Right cardiac atrium (tissue), 5 donors: ENCODE data around the gene SIAH2. TPM values are rescaled to one million over a fixed set of nuclear protein-coding genes. Genes with fewer than 3 reads are reported as not detected.

ENCODE experiments used
- ATAC-seq, 2 donors: fragments of 200-7000 bp; cut with Tn5 transposase; one replicate each; pipeline versions ENCODE4 v1.8.0 to v1.9.1; 2020; ENCODE audit warnings: moderate library complexity in 2 of 2, mild to moderate bottlenecking in 1 of 2
- DNase-seq, 3 donors: peaks; one replicate each; pipeline ENCODE4 v3.0.0-alpha.2; 2020
- H3K27ac ChIP-seq: one replicate; pipeline ENCODE4 v1.5.1; 2013; ENCODE audit warnings: mild to moderate bottlenecking, low read length, control low read depth, moderate library complexity
- H3K27me3 ChIP-seq: one replicate; pipeline ENCODE4 v1.6.1; 2013; ENCODE audit not compliant: control insufficient read depth, insufficient read depth
- H3K4me1 ChIP-seq: one replicate; pipeline ENCODE4 v1.6.1; 2013; ENCODE audit warnings: low read length; ENCODE audit not compliant: control insufficient read depth, insufficient read depth
- H3K4me3 ChIP-seq: one replicate; pipeline ENCODE4 v1.5.1; 2013; ENCODE audit warnings: low read length, control low read depth
- H3K9me3 ChIP-seq: one replicate; pipeline ENCODE4 v1.6.1; 2013; ENCODE audit warnings: low read length; ENCODE audit not compliant: control insufficient read depth
- WGBS: extraction: QIAGEN DNeasy Blood & Tissue Kit; methylation state at CpG from one replicate; pipeline ENCODE4 v1.1.7; 2013; 5-methylcytosine and 5-hydroxymethylcytosine counted together
- intact Hi-C, 4 donors: fragments of 100-400 bp; cut with DNase I; formaldehyde crosslinking; loops; one replicate each; pipeline versions ENCODE4 v1.11.0 to v1.14.0; 2022 to 2023
- polyA plus RNA-seq: library from polyadenylated mRNA; stranded (reverse); fragments of 200-250 nt; gene quantifications from one replicate; pipeline ENCODE4 v1.2.3, GENCODE V29; 2013
- total RNA-seq, 4 donors: library from RNA; stranded (reverse); fragmentation: NEBNext Ultra II Directional; extraction: Animal tissue kit (Norgen Biotek cat#: 25700); gene quantifications; one replicate each; pipeline ENCODE4 v1.2.1, GENCODE V29; 2021
- donor health status: healthy with polysubstance abuse.
- donor health status: DM: no; HTN: yes; CAD: no.
- donor health status: DM: no; HTN: no; CAD: no.
- donor health status: DM: no; HTN: yes; CAD: no; lungs with severe emphysema.
- donor health status: DM: yes; HTN: yes; CAD: no.

The SIAH2 gene
- total and polyA plus RNA-seq, 5 donors: 9.9 to 18.6 (median 17.9) TPM

DNA sequence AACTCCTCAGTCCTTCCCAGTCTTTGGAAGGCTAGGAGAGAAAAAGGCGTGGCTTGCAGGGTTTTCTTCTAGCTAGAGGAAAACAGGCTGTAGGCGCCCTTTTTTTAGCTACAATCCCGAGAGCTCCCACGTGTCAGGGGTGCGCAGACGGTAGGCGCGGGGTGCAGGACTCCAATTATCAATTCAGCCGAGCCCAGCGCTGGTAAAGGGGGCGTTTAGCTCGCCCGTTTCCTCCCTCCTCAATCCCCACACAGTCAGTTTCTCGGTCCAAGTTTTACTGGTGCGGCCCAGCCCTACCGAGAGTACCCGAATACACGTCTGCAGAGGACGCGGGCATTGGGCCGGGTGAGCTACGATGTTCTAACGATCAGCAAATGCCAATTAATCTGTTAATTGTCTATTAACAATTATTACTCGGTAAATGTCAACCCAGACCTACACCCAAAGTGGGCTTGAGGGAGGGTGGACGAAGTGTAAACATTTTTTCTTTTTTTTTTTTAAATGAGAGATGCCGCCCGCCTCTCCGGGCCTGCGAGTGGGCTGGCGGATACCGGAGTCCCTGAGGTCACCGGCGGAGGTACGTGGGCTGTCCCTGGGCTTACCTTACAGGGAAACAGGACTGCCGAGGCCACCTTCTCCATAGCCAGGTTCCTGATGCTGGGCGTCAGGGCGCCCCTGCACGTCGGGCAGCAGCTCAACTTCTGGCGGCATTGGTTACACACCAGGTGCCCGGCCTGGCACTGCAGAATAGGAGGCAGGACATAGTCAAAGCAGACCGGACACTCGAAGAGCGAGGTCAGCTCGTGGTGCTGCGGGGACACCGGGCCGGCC lies 923 bp downstream of the SIAH2 start:
- intact Hi-C loops: no loop called here
- H3K4me3 ChIP-seq: peak overlapping the region; percentile 93
- WGBS: under 1% methylated on average over 48 of the region's 48 CpGs
- no peaks in the 10 kb centered on the region for H3K4me1 ChIP-seq
- ATAC-seq: peak; percentile 3 to 4
- no peaks in the 10 kb centered on the region for H3K27me3 ChIP-seq
- H3K27ac ChIP-seq: peak overlapping the region; percentile 98
- H3K9me3 ChIP-seq: no peaks in the 10 kb centered on the region
- peak; percentile 37 to 72 (median 70) for DNase-seq

- 52% methylated on average over 6 of the region's 6 CpGs for WGBS
- Histone ChIP-seq H3K27me3 (no peaks in the 10 kb centered on the region), H3K4me1 (peaks cover 7% of the 10 kb centered on the region), H3K27ac (no peak overlapping the region), H3K4me3 (peak overlapping the region; percentile 93), H3K9me3 (no peaks in the 10 kb centered on the region)
- intact Hi-C loops: no loop called here
- DNase-seq (no peak), ATAC-seq (no peak)
Measured at GRCh38 chr3:150760431-150761200, 2.4 kb downstream of the SIAH2 start.

DNA sequence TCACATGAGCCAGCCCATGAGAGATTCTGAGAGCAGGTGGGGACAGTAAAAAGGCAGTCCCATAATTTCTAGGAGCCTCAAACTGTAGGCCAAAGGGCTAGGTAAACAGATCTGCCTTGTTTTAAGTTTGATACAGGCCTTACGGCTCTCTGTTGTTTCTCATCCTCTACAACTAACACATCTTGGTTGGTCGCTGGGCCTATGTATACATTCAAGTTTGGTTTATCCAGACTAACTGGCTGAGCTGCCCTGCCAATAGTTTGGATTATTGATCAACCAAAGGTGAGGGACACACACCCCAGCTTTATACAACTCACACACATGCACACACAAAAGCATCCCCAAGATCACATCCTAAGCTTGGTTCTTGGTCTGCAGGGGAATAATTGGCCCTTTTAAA lies 3.0 kb downstream of the SIAH2 start:
- 76% methylated on average over 2 of the region's 2 CpGs for WGBS
- Histone ChIP-seq H3K27me3 (no peaks in the 10 kb centered on the region), H3K4me3 (peak overlapping the region; percentile 93), H3K4me1 (peaks cover 8% of the 10 kb centered on the region), H3K9me3 (no peaks in the 10 kb centered on the region), H3K27ac (peak overlapping the region; percentile 25)
- intact Hi-C loops: no loop called here
- ATAC-seq (no peak), DNase-seq (no peak)

DNA sequence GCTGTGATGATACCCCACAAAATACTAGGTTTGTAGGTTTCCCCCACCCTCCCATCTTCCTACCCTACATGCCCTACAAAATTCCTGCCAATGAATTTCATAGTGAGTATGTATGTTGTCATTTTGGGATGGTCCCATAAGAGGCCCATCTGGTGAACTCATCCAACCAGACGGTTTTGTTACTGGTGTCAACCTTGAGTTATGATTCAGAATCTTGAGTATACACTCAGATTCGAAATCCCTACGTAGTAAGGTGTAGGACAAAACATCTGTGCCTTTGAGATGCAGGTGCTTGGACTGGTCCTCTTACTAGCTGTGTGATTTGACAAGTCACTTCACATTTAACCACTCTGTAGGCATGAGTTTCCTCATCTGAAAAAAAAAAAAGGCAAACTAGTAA lies 3.6 kb downstream of the SIAH2 start:
- ATAC-seq: no peak
- no peak overlapping the region for H3K27ac ChIP-seq
- no peak for DNase-seq
- intact Hi-C loops: no loop called here
- H3K9me3 ChIP-seq: no peaks in the 10 kb centered on the region
- no peak overlapping the region for H3K4me3 ChIP-seq
- H3K27me3 ChIP-seq: no peaks in the 10 kb centered on the region
- 88% methylated on average over 3 of the region's 3 CpGs for WGBS
- peaks cover 10% of the 10 kb centered on the region for H3K4me1 ChIP-seq

DNA sequence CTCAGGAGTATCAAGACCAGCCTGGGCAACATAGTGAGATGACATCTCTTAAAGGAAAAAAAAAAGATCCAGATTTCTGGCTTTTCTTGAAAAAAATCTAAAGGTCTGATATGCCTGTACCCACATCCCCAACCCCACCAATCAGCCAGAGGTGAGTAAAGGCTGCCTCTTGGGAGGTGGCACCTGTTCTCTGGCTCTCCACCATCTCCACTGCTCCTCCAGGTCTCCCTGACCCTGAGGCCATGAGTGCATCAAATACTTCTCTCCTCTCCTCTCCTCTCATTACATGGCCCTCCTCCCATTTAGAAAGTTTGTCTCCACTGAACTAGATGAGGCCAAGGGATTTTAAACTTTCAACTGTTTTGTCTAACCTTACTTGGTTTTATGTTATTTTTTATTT lies 5.2 kb downstream of the SIAH2 start:
- peaks cover 14% of the 10 kb centered on the region for H3K4me1 ChIP-seq
- no peaks in the 10 kb centered on the region for H3K9me3 ChIP-seq
- H3K4me3 ChIP-seq: no peak overlapping the region
- H3K27me3 ChIP-seq: no peaks in the 10 kb centered on the region
- intact Hi-C loops: no loop called here
- DNase-seq (no peak), ATAC-seq (no peak)
- no peak overlapping the region for H3K27ac ChIP-seq

DNA sequence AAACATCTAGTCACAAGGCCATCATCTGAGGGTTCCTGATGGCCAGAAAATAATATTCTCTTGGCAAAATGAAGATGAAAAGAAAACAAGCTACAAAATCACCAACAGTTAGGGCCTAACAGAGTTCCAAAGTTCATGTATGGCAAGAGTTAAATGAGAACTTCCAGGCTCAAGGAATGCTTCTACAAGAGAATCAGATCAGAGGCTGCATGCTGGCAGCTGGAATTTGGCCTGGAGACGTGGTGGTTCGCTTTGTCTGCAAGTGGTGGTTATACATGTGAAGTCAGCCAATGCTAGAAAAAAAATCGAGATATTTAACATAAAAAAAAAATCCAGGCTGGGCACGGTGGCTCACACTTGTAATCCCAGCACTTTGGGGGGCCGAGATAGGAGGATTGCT lies 5.6 kb downstream of the SIAH2 start:
- intact Hi-C loops: no loop called here
- H3K9me3 ChIP-seq: no peaks in the 10 kb centered on the region

GRCh38 chr3:150756491-150757059 lies 6.4 kb downstream of the SIAH2 start:
- H3K4me3 ChIP-seq: no peak overlapping the region
- DNase-seq: no peak
- intact Hi-C loops: no loop called here
- WGBS: 85% methylated on average over 4 of the region's 4 CpGs
- H3K4me1 ChIP-seq: peaks cover 19% of the 10 kb centered on the region
- no peaks in the 10 kb centered on the region for H3K9me3 ChIP-seq
- ATAC-seq: no peak
- H3K27me3 ChIP-seq: no peaks in the 10 kb centered on the region
- no peak overlapping the region for H3K27ac ChIP-seq

More for the DNA sequence above, 5.6 kb downstream of the SIAH2 start:
- ATAC-seq (no peak), DNase-seq (no peak)
- no peaks in the 10 kb centered on the region for H3K27me3 ChIP-seq
- no peak overlapping the region for H3K4me3 ChIP-seq
- no peak overlapping the region for H3K27ac ChIP-seq
- 57% methylated on average over 5 of the region's 5 CpGs for WGBS
- H3K4me1 ChIP-seq: peaks cover 14% of the 10 kb centered on the region

DNA sequence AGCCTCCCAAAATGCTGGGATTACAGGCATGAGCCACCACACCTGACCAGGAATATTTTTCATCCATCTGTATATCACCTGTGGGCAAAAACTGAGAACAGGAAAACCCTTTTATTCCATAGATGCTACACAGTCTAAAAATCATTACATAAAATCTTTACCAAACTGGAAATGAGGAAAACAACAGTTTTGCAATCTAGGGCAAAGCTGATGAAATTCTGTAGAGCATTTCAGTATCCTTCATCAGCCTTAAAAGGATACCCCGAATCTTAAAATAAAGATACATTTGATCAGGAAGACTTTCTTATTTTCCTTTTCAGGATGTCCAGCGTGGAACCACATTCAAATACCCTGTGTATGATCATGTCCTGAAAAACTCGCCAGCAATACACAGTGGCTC lies 7.1 kb downstream of the SIAH2 start:
- ATAC-seq (no peak), DNase-seq (no peak)
- WGBS: 87% methylated on average over 3 of the region's 3 CpGs
- Histone ChIP-seq H3K9me3 (no peaks in the 10 kb centered on the region), H3K4me1 (peaks cover 19% of the 10 kb centered on the region), H3K4me3 (no peak overlapping the region), H3K27me3 (no peaks in the 10 kb centered on the region), H3K27ac (no peak overlapping the region)
- intact Hi-C loops: no loop called here

DNA sequence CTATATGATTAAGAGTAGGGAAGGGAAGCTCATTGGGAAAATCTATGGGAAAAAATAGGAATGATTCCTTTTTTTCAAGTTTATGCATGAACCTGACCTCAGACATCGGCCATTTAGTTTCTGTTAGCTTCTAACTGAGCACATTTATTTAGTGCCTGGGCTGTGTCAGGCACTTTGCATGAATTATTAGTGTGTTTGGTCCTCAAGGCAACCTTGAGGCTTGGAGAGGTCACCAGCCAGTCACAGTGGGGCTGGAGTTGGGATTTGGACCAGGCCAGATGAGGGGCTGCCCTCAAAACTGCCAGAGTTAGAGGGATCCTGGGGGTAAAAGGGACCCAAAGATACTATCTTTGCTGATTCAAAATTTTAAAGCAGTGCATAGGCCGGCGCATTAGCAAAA lies 8.1 kb downstream of the SIAH2 start:
- intact Hi-C loops: no loop called here
- DNase-seq (no peak), ATAC-seq (no peak)
- H3K9me3 ChIP-seq: no peaks in the 10 kb centered on the region
- no peak overlapping the region for H3K4me3 ChIP-seq
- H3K4me1 ChIP-seq: peaks cover 19% of the 10 kb centered on the region
- 100% methylated on average over 3 of the region's 3 CpGs for WGBS
- H3K27ac ChIP-seq: no peak overlapping the region
- no peaks in the 10 kb centered on the region for H3K27me3 ChIP-seq

DNA sequence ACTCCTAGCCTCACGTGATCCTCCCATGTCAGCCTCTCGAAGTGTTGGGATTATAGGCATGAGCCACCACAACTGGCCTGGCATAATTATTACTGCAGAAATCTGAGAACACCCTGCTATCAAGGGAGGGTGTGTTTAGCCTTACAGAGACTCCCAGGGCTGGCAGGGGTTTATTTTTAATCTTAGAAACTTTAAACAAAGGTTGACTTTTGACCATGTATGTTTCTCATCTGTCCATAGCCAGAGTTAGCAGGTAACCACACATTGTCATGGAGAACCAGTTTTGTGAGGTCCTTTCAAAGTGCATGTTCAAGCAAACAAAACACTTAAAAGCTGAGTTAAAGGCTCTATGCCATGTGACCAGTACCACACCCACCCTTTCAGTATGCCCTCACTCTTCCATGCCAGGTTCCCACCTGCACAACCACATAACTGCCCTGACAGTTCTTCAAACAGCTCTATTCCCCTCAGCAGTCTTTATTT lies 11.1 kb downstream of the SIAH2 start:
- H3K4me3 ChIP-seq: no peak overlapping the region
- no peaks in the 10 kb centered on the region for H3K27me3 ChIP-seq
- ATAC-seq (peak; percentile 18 to 23), DNase-seq (no peak)
- H3K9me3 ChIP-seq: no peaks in the 10 kb centered on the region
- WGBS: 74% methylated on average over 2 of the region's 2 CpGs
- intact Hi-C loops: no loop called here
- H3K4me1 ChIP-seq: peaks cover 20% of the 10 kb centered on the region
- no peak overlapping the region for H3K27ac ChIP-seq

DNA sequence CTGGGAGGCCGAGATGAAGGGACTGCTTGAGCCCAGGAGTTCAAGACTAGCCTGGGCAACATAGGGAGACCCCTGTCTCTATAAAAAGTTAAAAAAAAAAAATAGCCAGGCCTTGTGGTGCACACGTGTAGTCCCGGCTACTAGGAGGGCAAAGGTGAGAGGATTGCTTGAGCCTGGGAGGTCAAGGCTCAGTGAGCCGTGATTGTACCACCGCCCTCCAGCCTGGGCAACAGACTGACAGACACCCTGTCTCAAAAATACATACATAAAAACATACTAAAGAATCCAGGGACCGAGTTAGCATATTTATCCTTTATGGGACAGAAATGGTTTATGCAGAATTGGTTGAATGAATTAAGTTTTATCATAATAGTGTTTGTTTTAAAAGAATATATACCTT lies 13.7 kb downstream of the SIAH2 start:
- peaks cover 15% of the 10 kb centered on the region for H3K4me1 ChIP-seq
- no peaks in the 10 kb centered on the region for H3K9me3 ChIP-seq
- ATAC-seq (no peak), DNase-seq (no peak)
- 77% methylated on average over 6 of the region's 6 CpGs for WGBS
- no peak overlapping the region for H3K4me3 ChIP-seq
- no peak overlapping the region for H3K27ac ChIP-seq
- intact Hi-C loops: no loop called here
- no peaks in the 10 kb centered on the region for H3K27me3 ChIP-seq
